Breast epithelium (tissue), 4 donors: Measurements from ENCODE around the gene PKNOX2. TPM values are rescaled to one million over a fixed set of nuclear protein-coding genes. Genes with fewer than 3 reads are reported as not detected.
A peak's percentile ranks its signal among the peaks of the same experiment; 100 is the strongest.

Experiments used
- DNase-seq, 2 donors: peaks; one replicate each; pipeline ENCODE4 v3.0.0-alpha.2; 2019; ENCODE audit warnings: low spot score in 2 of 2
- H3K27ac ChIP-seq, 2 donors: fragments of 200-600 bp; sonication (generic) in 1 of 2; one replicate each; pipeline ENCODE4 v1.5.1; 2016 to 2019; ENCODE audit warnings: mild to moderate bottlenecking in 1 of 2
- H3K27me3 ChIP-seq, 2 donors: fragments of 200-600 bp; sonication (generic) in 1 of 2; one replicate each; pipeline versions ENCODE4 v1.5.1 to v1.6.0; 2017 to 2019; ENCODE audit warnings: control low read depth in 1 of 2, mild to moderate bottlenecking in 1 of 2
- H3K36me3 ChIP-seq: fragments of 200-600 bp; one replicate; pipeline ENCODE4 v1.5.1; 2019
- H3K4me1 ChIP-seq, 2 donors: fragments of 200-600 bp; sonication (generic); one replicate each; pipeline ENCODE4 v1.5.1; 2016 to 2019; ENCODE audit warnings: control low read depth in 1 of 2
- H3K4me3 ChIP-seq, 3 donors: fragments of 200-600 bp; sonication (generic); 1 replicate in 2 of 3; 2 replicates in 1 of 3; pipeline ENCODE4 v1.5.1; 2016 to 2019; ENCODE audit warnings: mild to moderate bottlenecking in 3 of 3, moderate library complexity in 2 of 3
- H3K9me3 ChIP-seq, 2 donors: fragments of 200-600 bp; sonication (generic) in 1 of 2; one replicate each; pipeline ENCODE4 v1.5.1; 2016 to 2019; ENCODE audit warnings: control low read depth in 1 of 2
- CTCF ChIP-seq, 3 donors: fragments of 450-650 bp; IDR thresholded peaks; one replicate each; pipeline ENCODE4 v1.5.1; 2016 to 2017; ENCODE audit warnings: antibody characterized with exemption in 3 of 3, mild to moderate bottlenecking in 3 of 3, moderate library complexity in 3 of 3
- POLR2A ChIP-seq: fragments of 450-650 bp; IDR thresholded peaks from one replicate; pipeline ENCODE4 v1.6.1; 2016; ENCODE audit warnings: antibody characterized with exemption, mild to moderate bottlenecking, moderate library complexity
- POLR2AphosphoS5 ChIP-seq, 3 donors: sonication (generic); formaldehyde crosslinking; IDR thresholded peaks; one replicate each; pipeline ENCODE4 v1.6.1; 2017; ENCODE audit warnings: antibody characterized with exemption in 3 of 3
- intact Hi-C: fragments of 100-400 bp; cut with DNase I; formaldehyde crosslinking; loops from one replicate; pipeline ENCODE4 v1.15.1; 2023; ENCODE audit warnings: low total_unique reads
- total RNA-seq, 3 donors: library from RNA; depleted of rRNA; stranded (reverse); fragments of >200 nt; gene quantifications; one replicate each; pipeline ENCODE4 v1.1.0, GENCODE V29; 2016

Gene PKNOX2
- total RNA-seq, 3 donors from 2014 or later, result 0.32 to 1.0 (median 0.66) TPM

- Histone ChIP-seq H3K27me3 (peaks cover 0 to 9% of the 10 kb centered on the region in 2 donors), H3K4me1 (no peaks in the 10 kb centered on the region), H3K4me3 (peak overlapping the region in 1 of 3 donors; percentile 35), H3K36me3 (no peaks in the 10 kb centered on the region), H3K27ac (peak overlapping the region; percentile 61 to 64), H3K9me3 (no peaks in the 10 kb centered on the region)
- DNase-seq, result peak in 1 of 2 donors; percentile 88
- no peak for TF ChIP-seq POLR2AphosphoS5 (IDR thresholded peaks at IDR 0.05)
- TF ChIP-seq POLR2A, result no peak
- TF ChIP-seq CTCF (IDR thresholded peaks at IDR 0.05), result no peak
- intact Hi-C loops, result no loop called here
These were observed 211.6 kb downstream of the PKNOX2 start for GRCh38 chr11:125376117-125376516.

- H3K27ac ChIP-seq, result no peak overlapping the region
- intact Hi-C loops, result no loop called here
- no peaks in the 10 kb centered on the region for H3K4me1 ChIP-seq
- H3K9me3 ChIP-seq, result no peaks in the 10 kb centered on the region
- no peak overlapping the region for H3K4me3 ChIP-seq
- peaks cover 0 to 16% of the 10 kb centered on the region in 2 donors for H3K27me3 ChIP-seq
- H3K36me3 ChIP-seq, result no peaks in the 10 kb centered on the region
- no peak for DNase-seq
- no peak for TF ChIP-seq POLR2AphosphoS5 (IDR thresholded peaks at IDR 0.05)
- no peak for TF ChIP-seq POLR2A
- no peak for TF ChIP-seq CTCF (IDR thresholded peaks at IDR 0.05)
These were observed 212.3 kb downstream of the PKNOX2 start for GRCh38 chr11:125376856-125377255.

- intact Hi-C loops, result no loop called here
- TF ChIP-seq POLR2AphosphoS5 (IDR thresholded peaks at IDR 0.05), result no peak
- no peak for TF ChIP-seq POLR2A
- TF ChIP-seq CTCF (IDR thresholded peaks at IDR 0.05), result no peak
- no peaks in the 10 kb centered on the region for H3K4me1 ChIP-seq
- no peak overlapping the region for H3K4me3 ChIP-seq
- peaks cover 0 to 24% of the 10 kb centered on the region in 2 donors for H3K27me3 ChIP-seq
- H3K27ac ChIP-seq, result no peak overlapping the region
- DNase-seq, result no peak
- H3K36me3 ChIP-seq, result no peaks in the 10 kb centered on the region
- no peaks in the 10 kb centered on the region for H3K9me3 ChIP-seq
These were observed 213.5 kb downstream of the PKNOX2 start for GRCh38 chr11:125378083-125378482.

- Histone ChIP-seq H3K36me3 (no peaks in the 10 kb centered on the region), H3K4me3 (no peak overlapping the region), H3K9me3 (no peaks in the 10 kb centered on the region), H3K4me1 (no peaks in the 10 kb centered on the region), H3K27me3 (peaks cover 0 to 24% of the 10 kb centered on the region in 2 donors), H3K27ac (no peak overlapping the region)
- no peak for DNase-seq
- no peak for TF ChIP-seq POLR2AphosphoS5 (IDR thresholded peaks at IDR 0.05)
- TF ChIP-seq CTCF (IDR thresholded peaks at IDR 0.05), result no peak
- TF ChIP-seq POLR2A, result no peak
- intact Hi-C loops, result no loop called here
These were observed 214.0 kb downstream of the PKNOX2 start for GRCh38 chr11:125378571-125378970.

- Histone ChIP-seq H3K27ac (no peak overlapping the region), H3K9me3 (no peaks in the 10 kb centered on the region), H3K4me3 (no peak overlapping the region), H3K4me1 (no peaks in the 10 kb centered on the region), H3K36me3 (no peaks in the 10 kb centered on the region), H3K27me3 (peaks cover 0 to 24% of the 10 kb centered on the region in 2 donors)
- intact Hi-C loops, result no loop called here
- no peak for TF ChIP-seq CTCF (IDR thresholded peaks at IDR 0.05)
- no peak for TF ChIP-seq POLR2A
- no peak for DNase-seq
These were observed 215.0 kb downstream of the PKNOX2 start for GRCh38 chr11:125379565-125379964.
